Activated CD8-positive, alpha-beta memory T cell treated with anti-CD3 and anti-CD28 coated beads for 48 hours (primary cell): ENCODE measurements around the gene GRAMD4.

Source experiments
- DNase-seq, 3 experiments: peaks; one replicate each; pipeline ENCODE4 v3.0.0-alpha.2; 2020; ENCODE audit warnings: low read depth in 2 of 3, low spot score in 2 of 3

Gene GRAMD4

DNA sequence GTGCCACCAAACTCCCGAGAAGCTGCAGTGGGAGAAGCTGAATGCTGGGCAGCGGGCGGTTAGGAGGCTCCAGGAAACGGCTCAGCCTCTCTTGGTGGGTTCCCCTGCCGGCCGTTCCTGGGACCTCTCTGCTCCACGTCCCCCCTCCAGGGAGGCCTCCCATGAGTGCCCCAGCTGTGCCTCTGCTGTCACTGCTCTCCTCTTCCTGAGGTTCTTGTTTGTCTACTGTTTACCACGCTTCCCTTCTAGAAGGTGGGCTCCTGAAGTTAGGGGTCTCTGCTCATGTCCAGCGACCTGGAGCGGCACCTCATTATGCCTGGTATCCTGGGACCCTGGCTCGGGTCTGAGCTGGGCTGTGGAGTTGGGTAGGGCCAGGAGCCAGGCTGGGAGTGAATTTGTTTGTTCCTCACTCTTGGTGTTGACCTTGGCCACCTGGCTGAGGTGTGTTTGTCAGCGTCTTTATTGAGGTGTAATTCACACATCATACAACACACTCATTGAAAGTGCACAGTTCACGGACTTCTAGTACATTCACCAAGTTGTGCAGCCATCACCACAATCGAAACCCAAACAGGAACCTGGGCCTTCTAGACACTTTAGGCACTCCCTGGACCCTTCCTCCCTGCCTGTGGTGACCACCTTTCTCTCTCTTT, 37.8 kb upstream of the GRAMD4 start:
- DNase-seq: no peak

DNA sequence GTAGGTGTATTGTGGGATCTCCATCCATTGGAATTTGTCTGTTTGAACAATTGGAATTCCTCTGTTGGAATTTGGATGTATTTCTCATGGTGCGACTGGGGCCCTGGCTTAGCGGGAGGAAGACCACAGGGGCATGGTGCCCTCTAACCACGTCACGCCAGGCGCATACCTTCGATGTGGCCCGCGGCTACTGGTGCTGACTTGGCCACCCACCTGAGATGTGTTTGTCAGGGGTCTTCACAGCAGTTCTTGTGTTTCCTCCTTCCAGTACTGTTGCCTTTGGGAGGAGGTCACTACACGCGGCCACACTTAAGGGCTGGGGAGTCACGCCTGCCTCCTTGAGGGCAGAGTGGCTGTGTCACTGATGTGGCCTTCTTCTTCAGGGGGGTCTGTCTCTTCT, 36.6 kb upstream of the GRAMD4 start:
- no peak for DNase-seq

DNA sequence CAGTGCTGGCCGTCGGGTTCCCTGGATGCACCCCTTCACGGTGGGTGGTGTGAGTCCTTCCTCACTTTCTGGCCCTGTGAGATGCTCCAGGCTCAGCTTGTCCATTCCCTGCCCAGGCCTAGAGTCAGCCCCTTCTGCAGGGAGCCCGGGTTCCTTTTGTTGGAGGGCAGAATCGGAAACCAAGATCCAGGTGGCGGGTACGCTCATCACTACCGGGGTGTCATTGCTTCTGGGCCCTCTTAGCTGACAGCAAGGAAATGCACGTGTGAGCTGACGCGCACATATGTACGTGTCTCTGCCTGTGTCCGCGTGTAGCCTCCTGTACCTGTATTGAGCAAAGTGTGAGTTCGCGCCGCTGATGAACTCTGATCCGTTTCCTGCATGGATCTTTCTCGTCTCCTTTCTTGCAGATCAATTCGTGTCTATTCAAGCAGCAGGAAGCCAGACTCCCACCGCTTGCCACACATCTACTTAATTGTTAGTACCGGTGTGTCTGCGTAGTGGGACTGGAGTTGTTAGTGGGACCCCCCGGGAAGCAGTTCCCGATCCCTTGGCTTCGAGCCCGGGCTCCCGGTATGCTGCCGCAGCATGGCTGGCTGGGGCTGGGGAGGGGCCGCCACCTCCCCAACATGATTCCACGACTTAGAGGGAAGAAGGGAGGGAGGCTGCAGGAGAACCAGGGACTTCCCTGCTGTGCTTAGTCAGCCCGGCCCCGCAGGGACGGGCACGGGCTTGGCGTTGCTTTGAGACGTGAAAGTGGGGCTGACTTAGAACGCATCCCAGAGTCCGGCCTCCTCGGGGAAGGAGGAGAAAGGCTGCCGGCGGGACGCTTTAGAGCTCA, 35.9 kb upstream of the GRAMD4 start:
- no peak for DNase-seq

DNA sequence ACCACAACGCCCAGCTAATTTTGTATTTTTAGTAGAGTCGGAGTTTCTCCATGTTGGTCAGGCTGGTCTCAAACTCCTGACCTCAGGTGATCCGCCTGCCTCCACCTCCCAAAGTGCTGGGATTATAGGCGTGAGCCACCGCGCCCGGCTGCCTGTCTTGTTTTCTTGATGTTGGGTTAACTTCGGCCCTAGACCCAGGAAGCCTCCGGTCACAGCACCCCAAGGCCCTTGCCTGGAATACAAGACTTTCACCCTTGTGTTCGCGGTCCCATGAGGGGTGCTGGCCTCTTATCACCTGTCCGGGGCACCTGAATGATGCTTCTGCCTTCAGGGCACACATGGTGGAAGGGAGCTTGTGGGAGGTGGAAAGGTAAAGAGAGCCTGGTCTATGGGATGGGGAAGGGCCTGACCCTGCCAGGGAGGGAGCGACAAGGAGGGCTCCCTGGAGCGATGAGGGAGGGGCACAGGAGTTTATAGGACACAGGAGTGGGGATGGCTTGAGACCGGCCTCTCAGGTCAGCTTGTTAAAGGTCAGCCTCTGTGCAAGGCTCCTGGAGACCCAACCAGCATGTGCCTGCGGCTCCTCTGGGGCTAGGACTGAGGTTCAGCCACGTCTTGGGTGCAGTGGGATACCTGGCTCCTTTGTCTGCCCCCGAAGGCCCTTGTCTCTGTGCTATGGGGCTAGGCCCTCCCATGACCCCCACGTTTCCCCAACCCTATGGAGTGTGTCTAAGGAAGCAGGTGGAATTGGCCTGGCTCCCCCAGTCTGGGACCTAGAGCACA, 34.7 kb upstream of the GRAMD4 start:
- DNase-seq: no peak

DNA sequence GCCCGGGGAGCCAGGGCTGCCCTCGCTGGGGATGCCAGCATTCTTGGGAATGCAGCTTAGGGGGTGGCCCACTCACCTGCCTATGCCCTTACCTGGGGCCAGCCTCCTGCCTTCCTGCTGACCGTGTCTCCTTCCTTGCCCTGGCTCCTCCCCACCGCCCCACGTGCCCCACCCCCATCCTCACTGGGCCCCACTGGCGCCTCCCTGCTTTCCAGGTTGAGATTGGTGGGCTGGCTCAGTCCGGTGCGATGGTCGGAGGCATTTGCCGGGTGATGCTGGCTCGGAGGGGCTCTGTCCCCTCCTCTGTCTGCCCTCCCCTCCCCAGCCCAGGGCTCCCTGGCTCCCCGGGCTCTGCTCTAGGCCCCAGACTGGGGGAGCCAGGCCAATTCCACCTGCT, 34.1 kb upstream of the GRAMD4 start:
- DNase-seq: no peak

DNA sequence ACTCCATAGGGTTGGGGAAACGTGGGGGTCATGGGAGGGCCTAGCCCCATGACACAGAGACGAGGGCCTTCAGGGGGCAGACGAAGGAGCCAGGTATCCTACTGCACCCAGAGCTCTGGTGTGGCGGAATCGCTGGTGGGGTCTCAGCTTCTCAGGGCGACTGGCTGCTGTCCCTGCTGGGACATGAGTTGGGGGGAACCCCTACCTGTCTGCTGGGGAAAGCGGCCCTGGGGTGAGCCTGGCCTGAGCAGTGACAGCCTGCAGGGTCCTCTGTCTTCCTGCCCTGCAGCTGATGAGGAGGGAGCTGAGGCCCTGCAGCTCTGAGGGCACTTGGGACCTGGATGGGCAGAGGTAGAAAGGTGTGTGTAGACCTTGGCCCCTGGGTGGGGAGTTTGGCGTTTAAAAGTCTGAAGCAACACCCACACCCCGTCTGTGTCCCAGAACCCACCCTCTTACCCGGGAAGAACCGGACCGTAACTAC, 33.6 kb upstream of the GRAMD4 start:
- no peak for DNase-seq

DNA sequence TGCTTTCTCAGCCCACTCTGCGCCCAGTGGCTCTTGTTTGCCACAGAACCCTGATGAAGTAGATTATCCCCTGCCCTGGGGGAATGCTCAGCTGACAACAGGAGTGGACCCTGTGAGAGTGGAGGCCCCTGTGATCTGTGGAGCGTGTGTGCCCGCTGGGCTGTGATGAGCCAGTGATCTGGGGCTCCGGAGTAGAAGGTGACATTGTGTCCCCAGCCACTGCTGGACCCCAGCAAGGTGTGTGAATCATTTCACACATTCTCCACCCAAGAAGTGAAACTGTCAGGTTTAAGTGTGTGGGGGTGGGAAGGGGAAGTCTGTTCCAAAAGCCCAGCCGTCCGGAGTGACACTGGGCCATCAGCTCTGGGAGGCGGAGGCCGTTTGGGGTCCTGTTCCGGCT, 33.1 kb upstream of the GRAMD4 start:
- no peak for DNase-seq

DNA sequence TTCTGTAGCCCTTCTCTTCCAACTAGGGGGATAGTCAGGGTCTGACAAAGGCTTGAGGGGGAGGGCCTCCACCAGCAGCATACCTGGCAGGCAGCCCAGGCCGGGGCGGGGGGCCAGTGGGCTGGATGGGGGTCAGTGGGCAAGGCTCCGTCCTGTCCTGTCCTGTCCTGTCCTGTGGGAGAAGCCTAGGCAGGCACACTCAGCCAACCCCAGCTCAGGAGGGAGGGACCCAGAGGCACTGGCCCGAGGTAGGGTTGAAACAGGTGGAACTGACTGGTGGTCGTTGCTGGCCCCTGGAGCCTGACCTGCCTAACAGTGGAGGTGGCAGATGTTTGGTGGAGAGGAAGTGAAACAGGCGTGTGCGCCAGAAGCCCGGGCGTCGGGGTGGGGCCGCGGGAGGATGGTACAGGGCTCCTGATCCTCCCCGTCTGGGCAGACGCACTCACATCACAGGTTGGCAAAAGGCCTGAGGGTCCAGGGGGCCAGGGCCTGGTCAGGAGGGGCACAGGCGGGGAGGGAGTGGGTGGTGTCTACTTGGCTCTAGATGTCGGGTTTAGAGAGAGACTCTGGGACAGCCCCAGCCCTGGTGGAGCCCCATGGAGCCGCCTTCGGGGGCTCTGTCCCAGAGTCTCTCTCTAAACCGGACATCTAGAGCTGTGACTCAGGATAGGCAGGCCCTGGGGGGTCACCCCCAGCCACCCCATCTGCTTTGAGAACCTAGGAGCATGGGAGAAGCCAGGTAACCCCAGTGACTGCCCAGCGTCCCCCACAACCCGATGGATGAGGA, 32.5 kb upstream of the GRAMD4 start:
- DNase-seq: no peak

DNA sequence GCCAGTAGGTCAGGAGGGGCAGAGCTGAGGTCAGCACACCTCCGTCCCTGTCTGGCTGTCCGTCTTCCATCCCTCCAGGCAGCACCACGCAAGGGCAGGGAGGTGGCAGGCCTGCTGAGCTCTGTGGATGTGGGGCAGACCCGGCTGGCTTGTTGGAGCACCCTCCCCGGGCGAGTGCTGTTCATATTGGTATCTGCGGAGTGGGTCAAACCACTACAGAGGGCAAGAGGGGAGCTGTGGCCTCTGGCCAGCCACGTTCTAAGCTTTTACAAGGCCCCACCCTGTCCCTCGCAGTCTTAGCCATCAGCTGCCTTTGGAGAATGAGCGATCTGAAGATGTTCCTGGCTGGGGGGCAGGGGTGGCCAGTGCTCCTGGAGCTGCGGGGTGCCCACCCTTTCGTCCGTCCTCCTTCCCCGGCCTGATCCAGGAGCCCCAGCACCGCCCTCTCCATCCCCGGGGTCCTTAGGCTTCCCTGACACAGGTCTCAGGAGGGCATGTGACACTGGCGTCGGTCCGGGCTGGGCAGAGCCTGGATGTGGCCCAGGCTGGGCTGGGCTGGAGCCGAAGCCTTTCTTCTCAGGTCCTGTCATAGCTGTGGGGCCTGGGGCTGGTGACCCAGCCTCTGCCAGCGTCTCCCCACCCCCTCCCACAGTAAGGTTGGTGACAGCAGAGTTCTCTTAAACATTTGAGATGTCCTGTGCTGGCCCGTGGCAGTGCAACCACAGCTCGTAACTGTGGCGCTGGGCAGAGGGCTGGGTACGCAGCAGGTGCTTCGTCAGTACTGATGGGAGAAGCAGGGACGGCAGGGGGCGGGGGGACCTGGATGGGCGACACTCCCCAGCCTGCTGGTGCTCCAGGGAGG, 31.7 kb upstream of the GRAMD4 start:
- no peak for DNase-seq

DNA sequence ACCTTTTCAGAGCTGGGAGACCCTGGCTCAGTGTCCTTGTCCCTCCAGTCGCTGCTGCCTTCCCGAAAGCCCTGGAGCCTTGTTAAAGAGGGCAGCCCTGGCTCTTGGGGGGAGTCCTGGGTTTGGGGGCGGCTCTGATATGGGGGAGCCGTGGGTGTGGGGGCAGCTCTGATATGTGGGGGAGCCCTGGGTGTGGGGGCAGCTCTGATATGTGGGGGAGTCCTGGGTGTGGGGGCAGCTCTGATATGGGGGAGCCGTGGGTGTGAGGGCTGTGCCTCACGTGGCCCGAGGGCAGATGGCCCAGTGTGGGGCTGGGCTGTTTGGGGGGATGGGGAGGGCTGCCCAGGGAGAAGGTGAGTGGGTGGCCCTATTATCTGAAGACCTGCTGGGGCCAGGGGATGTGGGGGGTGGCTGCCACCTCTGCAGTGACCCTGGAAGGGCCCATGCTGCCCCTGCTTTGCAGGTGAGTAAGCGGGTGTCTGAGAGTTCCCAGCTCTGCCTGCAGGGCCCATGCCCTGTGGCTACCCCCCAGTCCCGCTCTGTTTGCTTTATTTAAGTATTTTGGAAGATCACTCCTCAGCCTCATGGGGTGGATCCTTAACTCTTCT, 30.9 kb upstream of the GRAMD4 start:
- DNase-seq: no peak

DNA sequence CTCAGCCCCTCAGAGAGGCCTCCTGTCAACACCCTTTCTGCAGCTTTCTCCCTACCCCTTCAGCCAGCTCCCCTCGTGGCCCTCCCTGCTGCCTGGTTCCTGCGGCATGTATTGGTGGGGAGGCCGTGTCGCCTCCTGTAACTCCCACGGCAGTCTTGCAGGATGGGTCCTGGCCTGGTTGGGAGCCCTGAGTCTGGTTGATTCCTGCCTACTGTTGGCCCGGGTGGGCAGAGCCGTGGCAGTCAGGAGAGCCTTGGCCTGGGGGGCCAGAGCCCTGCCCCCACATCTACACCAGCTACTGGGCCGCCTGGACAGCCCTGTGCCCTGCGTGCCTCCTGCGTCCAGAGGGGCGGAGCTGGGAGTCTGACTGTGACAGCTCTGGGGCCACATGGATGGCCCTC, 30.3 kb upstream of the GRAMD4 start:
- DNase-seq: no peak

DNA sequence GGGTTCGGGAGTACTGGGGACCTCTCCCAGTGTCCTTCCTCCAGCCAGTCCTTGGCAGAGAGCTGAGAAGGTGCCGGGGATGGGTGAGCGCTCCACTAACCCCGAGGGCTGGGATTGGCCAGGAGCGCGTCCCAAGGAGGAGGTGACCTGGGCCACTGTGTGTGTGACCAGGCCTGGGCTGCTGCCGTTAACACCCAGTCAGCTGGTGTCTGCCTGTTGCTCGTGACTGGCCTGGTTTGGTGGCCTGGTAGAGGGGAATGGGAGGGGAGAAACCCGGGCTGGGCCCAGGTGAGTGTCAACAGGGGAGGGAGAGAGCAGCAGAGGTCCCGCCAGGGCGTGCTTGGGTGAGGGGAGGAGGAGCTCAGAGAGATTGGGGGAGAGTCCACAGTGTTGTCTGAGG, 29.9 kb upstream of the GRAMD4 start:
- no peak for DNase-seq

DNA sequence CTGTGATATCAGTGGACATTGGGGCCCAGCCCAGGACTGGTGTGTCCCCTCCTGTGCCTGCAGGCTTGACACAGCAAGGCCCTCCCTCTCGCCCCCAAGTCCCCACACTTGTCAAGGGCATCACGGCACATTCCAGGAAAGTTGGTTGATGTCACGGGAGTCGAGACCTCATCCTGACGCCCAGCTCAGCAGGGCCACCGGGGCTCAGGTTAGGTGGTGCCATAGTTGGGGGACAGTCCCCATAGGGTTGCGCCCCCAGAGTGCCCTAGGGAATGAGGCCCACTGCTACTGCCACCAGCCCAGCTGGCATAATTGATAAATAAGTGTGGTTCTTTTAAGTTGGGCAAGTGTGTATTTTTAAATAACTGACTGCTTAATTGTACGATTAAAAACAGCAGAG, 28.3 kb upstream of the GRAMD4 start:
- DNase-seq: no peak

DNA sequence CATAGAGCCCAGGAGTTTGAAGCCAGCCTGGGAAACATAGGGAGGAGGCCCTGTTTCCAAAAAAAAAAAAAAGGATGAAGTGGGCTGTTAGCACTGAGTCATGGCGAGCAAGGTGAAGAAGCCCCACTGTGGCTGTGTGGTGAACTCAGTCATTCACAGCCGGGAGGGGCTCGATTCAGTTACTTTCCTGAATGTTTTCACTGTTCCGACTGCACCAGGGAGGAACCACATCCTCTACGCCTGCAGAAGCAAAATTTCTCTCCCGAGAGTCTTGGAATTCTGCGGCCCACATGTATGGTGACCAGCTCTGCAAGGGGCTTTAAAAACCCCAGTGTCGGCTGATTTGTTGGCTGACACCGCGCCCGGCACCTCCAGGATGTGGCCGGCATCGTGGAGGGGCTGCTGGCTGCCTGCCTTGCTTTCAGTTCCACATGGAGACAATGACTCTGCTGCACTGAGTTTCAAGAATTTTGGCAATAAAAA, 27.8 kb upstream of the GRAMD4 start:
- peak in 2 of 3 experiments; percentile 52 for DNase-seq

DNA sequence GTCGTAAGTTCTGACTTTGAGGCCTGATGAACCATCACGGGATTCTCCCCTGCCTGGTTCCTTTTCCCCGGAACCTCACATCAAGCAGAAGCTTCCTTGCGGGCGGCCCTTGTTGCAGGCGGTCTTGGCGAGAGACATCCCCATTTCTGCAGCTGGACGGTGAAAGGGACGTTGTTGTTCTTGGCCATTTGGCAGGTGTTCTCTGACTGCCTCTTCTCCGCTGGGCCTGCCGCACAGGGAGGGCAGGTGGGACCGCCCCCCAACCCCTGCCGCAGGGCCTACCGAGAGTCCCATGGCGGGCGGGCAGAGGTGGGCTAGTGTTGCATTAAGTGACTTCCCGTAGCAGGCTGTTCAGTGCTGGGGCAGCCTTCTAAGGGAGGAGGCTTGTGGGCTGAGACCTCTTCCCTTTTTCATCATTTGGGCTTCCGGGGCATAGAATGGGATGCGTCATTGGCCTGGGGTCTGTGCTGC, 26.9 kb upstream of the GRAMD4 start:
- no peak for DNase-seq

DNA sequence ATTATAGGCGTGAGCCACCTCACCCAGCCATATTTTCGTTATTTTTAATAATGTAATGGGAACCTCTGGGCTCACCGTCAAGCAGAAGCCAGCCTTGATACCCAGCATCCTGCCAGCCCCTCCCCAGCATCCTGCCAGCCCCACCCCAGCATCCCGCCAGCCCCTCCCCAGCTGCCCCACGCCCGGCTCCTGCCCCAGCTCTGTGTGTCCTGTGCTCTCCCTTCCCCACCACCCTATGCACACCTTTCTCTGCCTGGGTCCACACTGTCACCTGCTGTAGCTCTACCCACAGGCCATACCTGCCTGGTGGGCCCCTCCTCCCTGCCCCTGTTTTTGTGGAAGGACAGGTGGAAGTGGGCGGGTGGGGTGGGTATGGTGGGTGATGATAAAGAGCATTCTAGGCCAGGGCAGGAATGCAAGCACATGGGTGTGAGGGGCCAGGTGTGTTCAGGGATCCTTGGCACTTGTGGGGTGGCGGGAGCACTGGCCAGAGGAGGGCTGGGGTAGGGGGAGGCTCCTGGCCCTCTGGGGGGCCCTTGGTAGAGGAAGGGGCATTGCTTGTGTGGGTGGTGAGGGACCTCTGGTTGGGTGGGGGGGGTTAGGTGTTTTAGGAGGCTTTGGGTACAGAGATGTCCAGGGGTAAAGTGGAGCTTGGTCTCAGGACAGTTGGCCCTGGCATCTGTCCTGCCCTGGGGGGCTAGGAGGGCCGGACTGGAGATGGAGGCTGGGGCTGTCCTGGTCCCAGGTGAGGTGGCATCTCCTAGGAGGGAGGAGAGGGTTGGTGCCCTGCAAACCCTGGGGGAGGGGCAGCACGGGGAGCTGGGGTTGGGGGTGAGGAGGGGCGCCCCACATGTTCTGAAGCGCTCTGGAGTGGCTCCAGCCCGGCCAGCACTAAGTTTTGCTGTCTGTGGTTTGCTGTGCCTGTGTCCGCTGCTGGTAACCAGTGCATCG, 25.9 kb upstream of the GRAMD4 start:
- no peak for DNase-seq

DNA sequence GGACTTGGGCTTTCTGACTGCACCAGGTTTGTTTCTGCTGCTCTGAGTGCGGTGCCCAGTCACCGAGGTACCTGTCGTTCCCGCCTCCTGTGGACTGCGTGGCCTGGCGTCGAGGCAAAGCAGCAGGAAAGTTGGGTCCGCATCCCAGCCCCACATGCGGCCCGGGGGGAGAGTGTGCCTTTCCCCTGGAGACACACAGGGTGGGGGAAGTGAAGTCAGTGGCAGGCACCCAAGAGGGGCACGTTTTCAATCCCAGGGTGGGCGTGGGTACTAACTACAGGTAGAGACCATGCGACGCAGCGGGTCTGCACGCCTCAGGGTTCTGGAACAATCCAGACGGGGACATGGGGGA, 25.3 kb upstream of the GRAMD4 start:
- DNase-seq: no peak

DNA sequence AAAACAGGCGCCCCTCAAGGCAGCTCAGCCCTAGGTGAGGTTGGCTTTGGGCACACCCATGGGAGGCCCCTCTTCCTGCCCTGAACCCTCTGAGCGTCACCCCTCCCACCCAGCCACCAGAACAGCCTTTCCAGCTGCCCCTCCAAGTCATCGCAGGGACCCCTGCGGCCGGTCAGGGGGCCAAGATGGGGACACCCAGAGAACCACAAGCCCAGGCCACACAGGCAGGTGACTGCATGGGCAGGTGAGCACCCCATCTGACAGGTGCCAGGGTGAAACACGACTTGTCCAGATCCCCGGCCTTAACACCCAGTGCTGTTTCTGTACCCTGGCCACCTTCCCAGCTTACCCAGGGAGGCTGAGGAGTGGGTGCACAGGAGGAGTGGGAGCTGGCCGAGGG, 24.6 kb upstream of the GRAMD4 start:
- DNase-seq: no peak
